Activated CD8-positive, alpha-beta memory T cell treated with anti-CD3 and anti-CD28 coated beads, Interleukin-2, amount 50 U/mL, for 1 hour (primary cell): ENCODE results near the gene PGLYRP4.

Experiments used
- DNase-seq: peaks from one replicate; pipeline ENCODE4 v3.0.0-alpha.2; 2020; ENCODE audit errors: extremely low read depth

Gene PGLYRP4

DNA sequence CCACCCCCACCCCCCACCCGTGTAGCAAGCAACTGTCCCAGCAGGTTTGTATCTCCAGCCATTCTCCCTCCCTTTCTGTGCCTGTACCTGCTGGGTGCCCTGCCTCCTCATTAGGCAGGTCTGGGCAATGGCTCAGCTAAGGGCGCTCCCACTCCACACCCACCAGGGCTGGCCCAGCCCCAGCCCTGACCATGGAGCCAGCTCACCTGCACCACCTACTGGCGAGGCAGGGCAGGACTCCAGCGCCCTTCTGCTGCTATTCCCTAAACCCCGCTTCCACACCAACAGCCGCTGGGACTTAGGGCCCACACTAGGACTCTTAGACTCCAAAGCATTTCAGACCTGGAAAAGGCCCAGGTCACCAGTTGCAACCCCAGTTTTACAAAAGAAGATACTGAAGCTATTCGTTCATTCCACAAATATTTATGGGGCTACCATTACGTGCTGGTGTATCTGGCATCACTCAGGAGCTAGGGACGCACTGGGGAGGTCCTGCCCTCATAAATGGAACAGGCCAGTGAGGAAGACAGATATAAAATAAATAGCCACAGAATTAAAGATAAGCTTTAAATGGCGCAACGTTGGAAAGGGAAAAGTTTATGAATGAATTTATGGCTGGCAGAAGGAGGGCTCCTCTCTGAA is 59.9 kb downstream of the PGLYRP4 start:
- DNase-seq, result no peak
